ENCODE measurements around the gene DEAF1.
"Not testable (repeated sequence)": the region's sequence is repeated elsewhere in the genome, so short reads cannot be mapped to it uniquely, and the experiment has no call there.

Gene DEAF1

DNA sequence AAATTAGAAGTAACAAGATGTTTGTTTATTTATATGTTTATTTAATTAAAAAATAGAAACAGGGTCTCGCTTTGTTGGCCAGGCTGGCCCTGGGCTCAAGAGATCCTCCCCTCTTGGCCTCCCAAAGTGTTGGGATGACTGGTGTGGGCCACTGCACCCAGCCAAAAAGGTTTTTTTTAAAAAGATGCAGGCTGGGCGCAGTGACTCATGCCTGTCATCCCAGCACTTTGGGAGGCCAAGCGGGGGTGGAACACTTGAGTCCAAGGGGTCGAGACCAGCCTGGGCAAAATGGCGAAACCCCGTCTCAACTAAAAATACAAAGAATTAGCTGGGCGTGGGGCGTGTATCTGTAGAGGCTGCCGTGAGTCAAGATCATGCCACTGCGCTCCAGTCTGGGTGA, 44.5 kb downstream of the DEAF1 start:
- TF ChIP-seq, protein P1, sequence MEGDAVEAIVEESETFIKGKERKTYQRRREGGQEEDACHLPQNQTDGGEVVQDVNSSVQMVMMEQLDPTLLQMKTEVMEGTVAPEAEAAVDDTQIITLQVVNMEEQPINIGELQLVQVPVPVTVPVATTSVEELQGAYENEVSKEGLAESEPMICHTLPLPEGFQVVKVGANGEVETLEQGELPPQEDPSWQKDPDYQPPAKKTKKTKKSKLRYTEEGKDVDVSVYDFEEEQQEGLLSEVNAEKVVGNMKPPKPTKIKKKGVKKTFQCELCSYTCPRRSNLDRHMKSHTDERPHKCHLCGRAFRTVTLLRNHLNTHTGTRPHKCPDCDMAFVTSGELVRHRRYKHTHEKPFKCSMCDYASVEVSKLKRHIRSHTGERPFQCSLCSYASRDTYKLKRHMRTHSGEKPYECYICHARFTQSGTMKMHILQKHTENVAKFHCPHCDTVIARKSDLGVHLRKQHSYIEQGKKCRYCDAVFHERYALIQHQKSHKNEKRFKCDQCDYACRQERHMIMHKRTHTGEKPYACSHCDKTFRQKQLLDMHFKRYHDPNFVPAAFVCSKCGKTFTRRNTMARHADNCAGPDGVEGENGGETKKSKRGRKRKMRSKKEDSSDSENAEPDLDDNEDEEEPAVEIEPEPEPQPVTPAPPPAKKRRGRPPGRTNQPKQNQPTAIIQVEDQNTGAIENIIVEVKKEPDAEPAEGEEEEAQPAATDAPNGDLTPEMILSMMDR (IDR thresholded peaks at IDR 0.05; ENCODE audit: low read depth, low read length, missing control alignments): no peak
- DNase-seq (ENCODE audit: low read depth): no peak
- H3K4me3 ChIP-seq (ENCODE audit: low read depth, low read length): no peak overlapping the region

DNA sequence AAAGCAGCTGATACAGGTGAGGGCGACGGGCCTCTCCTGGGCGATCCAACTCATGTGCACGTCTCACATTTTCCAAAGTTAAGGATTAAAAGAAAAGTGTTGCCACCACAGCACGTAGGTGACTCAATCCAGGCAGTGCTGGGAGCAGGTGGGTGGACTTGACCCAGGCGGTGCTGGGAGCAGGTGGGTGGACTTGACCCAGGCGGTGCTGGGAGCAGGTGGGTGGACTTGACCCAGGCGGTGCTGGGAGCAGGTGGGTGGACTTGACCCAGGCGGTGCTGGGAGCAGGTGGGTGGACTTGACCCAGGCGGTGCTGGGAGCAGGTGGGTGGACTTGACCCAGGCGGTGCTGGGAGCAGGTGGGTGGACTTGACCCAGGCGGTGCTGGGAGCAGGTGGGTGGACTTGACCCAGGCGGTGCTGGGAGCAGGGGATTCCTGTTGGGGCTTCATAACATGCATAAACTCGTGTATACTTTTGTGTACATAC, 47.3 kb downstream of the DEAF1 start:
- not testable (repeated sequence) for DNase-seq (ENCODE audit: low read depth); H3K4me3 ChIP-seq (ENCODE audit: low read depth, low read length)

DNA sequence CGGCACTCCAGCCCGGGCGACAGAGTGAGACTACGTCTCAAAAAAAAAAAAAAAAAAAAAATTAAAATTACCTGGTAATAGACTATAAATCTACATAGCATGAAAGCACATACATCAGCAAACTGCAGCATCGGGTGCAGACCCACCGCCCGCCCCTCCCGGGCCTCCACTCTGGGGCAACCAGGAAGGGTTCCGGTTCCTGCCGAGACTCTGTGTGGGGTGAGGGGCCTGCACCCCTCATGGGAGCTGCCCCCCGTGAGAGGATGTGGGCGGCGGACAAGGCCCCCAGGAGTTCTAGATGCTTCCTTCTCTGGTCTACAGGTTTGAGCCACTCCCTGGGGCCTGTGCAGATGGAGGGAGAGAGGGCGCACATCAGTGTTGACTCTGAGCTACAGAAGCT, 48.8 kb downstream of the DEAF1 start:
- H3K4me3 ChIP-seq (ENCODE audit: low read depth, low read length): no peak overlapping the region
- DNase-seq (ENCODE audit: low read depth): no peak
- TF ChIP-seq, protein P1 (IDR thresholded peaks at IDR 0.05; ENCODE audit: low read depth, low read length, missing control alignments): no peak

DNA sequence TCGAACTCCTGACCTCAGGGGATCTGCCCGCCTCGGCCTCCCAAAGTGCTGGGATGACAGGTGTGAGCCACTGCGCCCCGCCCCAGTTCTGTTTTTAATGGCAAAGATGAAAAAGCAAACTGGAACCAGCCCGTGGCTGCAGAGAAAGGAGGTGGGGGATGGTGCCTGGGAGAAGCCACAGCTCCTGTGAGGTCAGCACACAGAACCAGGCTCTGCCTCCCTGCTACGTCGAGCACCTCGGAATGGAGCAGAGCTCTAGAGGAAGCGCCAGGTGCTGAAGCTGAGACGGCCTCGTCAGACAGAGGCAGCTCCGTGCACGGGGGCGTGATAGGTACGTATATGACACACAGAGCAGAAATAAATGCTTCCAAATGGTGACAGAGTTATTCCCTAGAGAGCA, 49.5 kb downstream of the DEAF1 start:
- no peak overlapping the region for H3K4me3 ChIP-seq (ENCODE audit: low read depth, low read length)
- DNase-seq (ENCODE audit: low read depth): no peak
- TF ChIP-seq, protein P1 (IDR thresholded peaks at IDR 0.05; ENCODE audit: low read depth, low read length, missing control alignments): no peak

DNA sequence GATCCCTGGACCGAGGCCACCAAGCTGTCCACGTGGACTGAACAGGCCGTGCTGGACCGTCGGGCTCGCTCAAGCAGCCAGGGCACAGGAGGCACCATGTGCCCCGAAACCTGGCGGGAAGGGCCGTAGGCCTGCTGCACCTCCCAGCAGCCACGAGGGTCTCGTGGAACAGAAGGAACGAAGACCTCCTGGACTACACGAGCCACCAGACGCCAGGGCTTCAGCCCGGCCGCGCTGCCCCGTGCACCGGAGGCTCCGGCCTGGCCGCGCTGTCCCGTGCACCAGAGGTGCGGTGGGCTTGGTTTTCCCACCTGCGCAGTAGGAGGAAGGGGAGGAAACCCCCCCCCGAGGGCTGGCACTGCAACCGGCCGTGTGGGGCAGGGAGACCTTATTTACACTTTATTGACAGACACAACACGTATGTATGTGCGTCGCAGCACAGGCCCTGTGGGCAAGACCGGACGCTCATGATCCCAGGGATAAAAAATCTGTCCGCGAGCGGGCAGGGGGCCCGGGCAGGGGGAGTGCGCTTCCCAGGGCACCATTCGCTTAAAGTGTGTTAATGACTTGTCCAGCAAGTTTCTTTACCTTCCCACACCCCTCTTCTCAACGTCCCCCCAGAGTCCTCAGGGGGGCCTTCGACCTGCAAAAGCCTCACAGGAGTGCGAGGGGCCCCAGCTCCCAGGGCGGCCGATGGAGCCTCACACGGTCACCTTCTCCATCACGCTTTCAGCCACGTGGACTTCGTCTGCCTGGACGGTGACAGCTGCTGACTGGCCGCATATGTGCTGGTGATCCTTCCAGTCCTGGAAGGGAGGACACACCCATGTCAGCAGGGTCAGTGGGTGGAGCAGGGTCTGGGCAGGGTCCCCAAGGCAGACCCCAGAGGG, 50.9 kb downstream of the DEAF1 start:
- H3K4me3 ChIP-seq (ENCODE audit: low read depth, low read length): no peak overlapping the region
- DNase-seq (ENCODE audit: low read depth): no peak
- TF ChIP-seq, protein P1 (IDR thresholded peaks at IDR 0.05; ENCODE audit: low read depth, low read length, missing control alignments): no peak

DNA sequence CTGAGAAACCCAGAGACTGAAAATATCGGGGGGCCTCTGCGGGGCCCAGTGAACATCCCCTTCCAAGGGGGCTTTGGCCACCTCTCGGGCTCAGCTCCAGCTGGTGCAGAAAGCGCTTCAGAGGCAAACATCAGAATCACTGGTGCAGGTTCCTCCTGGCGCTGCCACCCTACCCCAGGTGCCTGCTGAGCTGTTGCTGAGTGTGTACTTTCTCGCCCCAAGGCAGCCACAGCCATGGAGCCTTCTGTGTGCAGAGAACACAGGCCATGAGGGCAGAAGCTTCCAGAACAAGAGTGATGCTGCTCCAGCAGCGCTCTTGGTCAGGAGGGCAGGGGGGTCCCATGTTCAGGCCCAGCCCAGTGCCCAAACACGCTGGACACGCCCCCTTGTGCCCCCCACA, 51.7 kb downstream of the DEAF1 start:
- no peak overlapping the region for H3K4me3 ChIP-seq (ENCODE audit: low read depth, low read length)
- no peak for DNase-seq (ENCODE audit: low read depth)
- TF ChIP-seq, protein P1 (IDR thresholded peaks at IDR 0.05; ENCODE audit: low read depth, low read length, missing control alignments): no peak

DNA sequence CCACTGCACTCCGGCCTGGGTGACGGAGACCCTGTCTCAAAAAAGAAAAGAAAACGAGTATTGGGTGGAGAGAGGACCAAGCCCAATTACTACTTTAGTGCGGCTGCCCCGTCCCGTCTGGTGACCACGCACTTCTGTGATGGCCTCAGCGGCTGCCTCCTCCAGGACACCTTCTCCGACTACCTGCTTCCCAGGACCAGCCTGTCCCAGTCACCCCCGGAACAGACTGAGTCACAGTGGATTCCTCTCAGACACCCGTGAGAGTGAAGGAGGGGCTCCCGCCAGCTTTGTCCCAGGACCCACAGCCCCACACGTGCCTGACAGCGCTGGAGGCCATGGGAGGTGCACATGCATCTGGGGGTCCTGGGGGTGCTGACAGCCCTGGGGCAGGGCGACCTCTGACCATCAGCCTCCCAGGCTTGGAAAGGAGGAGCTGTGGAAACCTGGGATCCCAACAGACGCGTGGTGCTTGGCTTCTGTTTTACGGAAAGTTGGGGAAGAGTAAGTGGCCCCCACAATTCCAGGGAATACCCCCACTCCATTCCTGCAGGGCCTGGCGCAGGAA, 53.1 kb downstream of the DEAF1 start:
- H3K4me3 ChIP-seq (ENCODE audit: low read depth, low read length): no peak overlapping the region
- no peak for DNase-seq (ENCODE audit: low read depth)
- TF ChIP-seq, protein P1 (IDR thresholded peaks at IDR 0.05; ENCODE audit: low read depth, low read length, missing control alignments): no peak

All from GM12864 (cell line).